Prostate gland (tissue), 2 donors: ENCODE data around the gene PAPPA2.

Experiments
- POLR2A ChIP-seq: fragments of 450-650 bp; IDR thresholded peaks from one replicate; pipeline ENCODE4 v1.6.1; 2016; ENCODE audit warnings: antibody characterized with exemption, mild to moderate bottlenecking
- TF ChIP-seq, protein P1 (sequence below), 4 experiments: fragments of 200-600 bp in 2 of 4; fragments of 450-650 bp in 2 of 4; sonication (generic) in 2 of 4; IDR thresholded peaks; 1 replicate in 3 of 4; 2 replicates in 1 of 4; pipeline ENCODE4 v1.5.1; 2016 to 2019; ENCODE audit warnings: antibody characterized with exemption in 4 of 4, mild to moderate bottlenecking in 2 of 4, moderate library complexity in 2 of 4

DNA sequence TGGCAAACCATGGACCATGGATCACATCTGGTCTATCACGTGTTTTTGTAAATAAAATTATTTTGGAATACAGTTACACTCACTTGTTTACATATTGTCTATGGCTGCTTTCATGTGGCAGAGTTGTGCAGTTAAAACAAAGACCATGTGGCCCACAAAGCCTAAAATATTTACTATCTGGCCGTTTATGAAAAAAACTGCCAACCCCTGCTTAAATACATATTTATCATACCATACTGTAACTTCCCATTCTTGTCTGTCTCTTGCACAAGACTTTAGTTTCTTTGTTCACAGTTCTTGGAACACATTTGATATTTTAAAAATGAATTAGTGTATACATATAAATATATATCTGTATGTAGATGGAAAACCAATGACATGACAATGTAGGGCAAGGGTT lies 141.5 kb downstream of the PAPPA2 start:
- TF ChIP-seq POLR2A, result no peak
- TF ChIP-seq, protein P1, sequence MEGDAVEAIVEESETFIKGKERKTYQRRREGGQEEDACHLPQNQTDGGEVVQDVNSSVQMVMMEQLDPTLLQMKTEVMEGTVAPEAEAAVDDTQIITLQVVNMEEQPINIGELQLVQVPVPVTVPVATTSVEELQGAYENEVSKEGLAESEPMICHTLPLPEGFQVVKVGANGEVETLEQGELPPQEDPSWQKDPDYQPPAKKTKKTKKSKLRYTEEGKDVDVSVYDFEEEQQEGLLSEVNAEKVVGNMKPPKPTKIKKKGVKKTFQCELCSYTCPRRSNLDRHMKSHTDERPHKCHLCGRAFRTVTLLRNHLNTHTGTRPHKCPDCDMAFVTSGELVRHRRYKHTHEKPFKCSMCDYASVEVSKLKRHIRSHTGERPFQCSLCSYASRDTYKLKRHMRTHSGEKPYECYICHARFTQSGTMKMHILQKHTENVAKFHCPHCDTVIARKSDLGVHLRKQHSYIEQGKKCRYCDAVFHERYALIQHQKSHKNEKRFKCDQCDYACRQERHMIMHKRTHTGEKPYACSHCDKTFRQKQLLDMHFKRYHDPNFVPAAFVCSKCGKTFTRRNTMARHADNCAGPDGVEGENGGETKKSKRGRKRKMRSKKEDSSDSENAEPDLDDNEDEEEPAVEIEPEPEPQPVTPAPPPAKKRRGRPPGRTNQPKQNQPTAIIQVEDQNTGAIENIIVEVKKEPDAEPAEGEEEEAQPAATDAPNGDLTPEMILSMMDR (IDR thresholded peaks at IDR 0.05), result no peak
